HepG2 (cell line): ENCODE results near the gene MVP. TPM values are rescaled to one million over a fixed set of nuclear protein-coding genes. Genes with fewer than 3 reads are reported as not detected.
A peak's percentile ranks its signal among the peaks of the same experiment; 100 is the strongest.

Experiments used
- AHR ChIP-seq: IDR thresholded peaks from 2 replicates; pipeline ENCODE4 v1.6.1; 2018; ENCODE audit warnings: missing genetic modification reagents, missing compliant biosample characterization
- ARHGAP35 ChIP-seq: sonication (generic); formaldehyde crosslinking; IDR thresholded peaks from 2 replicates; pipeline ENCODE4 v1.9.0; 2022; ENCODE audit warnings: mild to moderate bottlenecking, inconsistent platforms, moderate library complexity, missing genetic modification reagents, borderline replicate concordance
- BHLHE40 ChIP-seq: IDR thresholded peaks from 2 replicates; pipeline ENCODE4 v1.6.1; 2011; ENCODE audit warnings: low read length, improper control_type of control experiment
- HMGXB3 ChIP-seq: sonication (generic); formaldehyde crosslinking; IDR thresholded peaks from 2 replicates; pipeline ENCODE4 v1.4.0; 2020; ENCODE audit warnings: missing genetic modification reagents, borderline replicate concordance
- JARID2 ChIP-seq: sonication (generic); formaldehyde crosslinking; IDR thresholded peaks from 2 replicates; pipeline ENCODE4 v1.8.1; 2023; ENCODE audit warnings: missing genetic modification reagents, inconsistent platforms; ENCODE audit not compliant: insufficient replicate concordance
- KAT7 ChIP-seq: IDR thresholded peaks from 2 replicates; pipeline ENCODE4 v1.6.1; 2018; ENCODE audit warnings: borderline replicate concordance, missing compliant biosample characterization
- KLF13 ChIP-seq: sonication (generic); formaldehyde crosslinking; IDR thresholded peaks from 2 replicates; pipeline ENCODE4 v1.4.0; 2020; ENCODE audit warnings: mild to moderate bottlenecking, missing genetic modification reagents
- RXRB ChIP-seq: IDR thresholded peaks from 2 replicates; pipeline ENCODE4 v1.6.1; 2016; ENCODE audit warnings: borderline replicate concordance, missing genetic modification reagents, missing compliant biosample characterization
- SMAD3 ChIP-seq: sonication (generic); formaldehyde crosslinking; IDR thresholded peaks from 2 replicates; pipeline ENCODE4 v1.4.0; 2020; ENCODE audit warnings: missing genetic modification reagents
- TEAD2 ChIP-seq: sonication (generic); formaldehyde crosslinking; IDR thresholded peaks from 2 replicates; pipeline ENCODE4 v1.9.0; 2021; ENCODE audit warnings: missing genetic modification reagents
- TP53 ChIP-seq: sonication (generic); formaldehyde crosslinking; conservative IDR thresholded peaks from 2 replicates; pipeline ENCODE4 v1.4.0; 2020; ENCODE audit warnings: missing genetic modification reagents
- TSC22D2 ChIP-seq: sonication (generic); formaldehyde crosslinking; IDR thresholded peaks from 2 replicates; pipeline ENCODE4 v1.5.1; 2020; ENCODE audit warnings: missing genetic modification reagents, mild to moderate bottlenecking, borderline replicate concordance
- ZFP36 ChIP-seq: fragments of 150-350 bp; IDR thresholded peaks from 2 replicates; pipeline ENCODE4 v1.6.1; 2018; ENCODE audit warnings: borderline replicate concordance, low read length, low read depth; ENCODE audit not compliant: partially characterized antibody
- ZNF282 ChIP-seq: fragments of 450-650 bp; IDR thresholded peaks from 2 replicates; pipeline ENCODE4 v1.6.1; 2018; ENCODE audit not compliant: partially characterized antibody
- ZNF350 ChIP-seq: sonication (generic); formaldehyde crosslinking; IDR thresholded peaks from 2 replicates; pipeline ENCODE4 v1.4.0; 2020; ENCODE audit warnings: mild to moderate bottlenecking, low read depth, missing genetic modification reagents, borderline replicate concordance
- ZNF569 ChIP-seq: sonication (generic); formaldehyde crosslinking; IDR thresholded peaks from 2 replicates; pipeline ENCODE4 v1.5.0; 2020; ENCODE audit warnings: mild to moderate bottlenecking, missing genetic modification reagents, moderate library complexity, borderline replicate concordance
- ZSCAN31 ChIP-seq: sonication (generic); formaldehyde crosslinking; IDR thresholded peaks from 2 replicates; pipeline ENCODE4 v1.5.0; 2020; ENCODE audit warnings: low read depth, mild to moderate bottlenecking, missing genetic modification reagents
- polyA plus RNA-seq, 8 experiments: library from polyadenylated mRNA; depleted of rRNA in 3 of 8; stranded (reverse) in 7 of 8; unstranded in 1 of 8; fragments of >200 nt; fragmentation: Illumina TruSeq in 4 of 8; extraction: Trizol in 4 of 8; gene quantifications; 2 replicates each; pipeline versions ENCODE4 v1.2.1 to v1.2.3, GENCODE V29; 2011 to 2016; ENCODE audit warnings: low read depth in 4 of 8, missing spikeins in 1 of 8, mixed read lengths in 1 of 8; ENCODE audit not compliant: insufficient read depth in 1 of 8
- total RNA-seq, 5 experiments: library from RNA; depleted of rRNA; stranded (reverse); fragments of >200 nt; fragmentation: Illumina TruSeq; extraction: Trizol; gene quantifications; 2 replicates each; pipeline ENCODE4 v1.2.3, GENCODE V29; 2016; ENCODE audit warnings: low read depth in 1 of 5
- TF ChIP-seq, protein P1 (sequence below): sonication (generic); formaldehyde crosslinking; IDR thresholded peaks from 2 replicates; pipeline ENCODE4 v1.4.0; 2020; ENCODE audit warnings: missing genetic modification reagents, mild to moderate bottlenecking, borderline replicate concordance
- TF ChIP-seq, protein P2 (sequence below): sonication (generic); formaldehyde crosslinking; IDR thresholded peaks from 2 replicates; pipeline ENCODE4 v1.5.0; 2020; ENCODE audit warnings: missing genetic modification reagents
- TF ChIP-seq, protein P3 (sequence below): sonication (generic); formaldehyde crosslinking; IDR thresholded peaks from 2 replicates; pipeline ENCODE4 v1.8.0; 2022; ENCODE audit warnings: mild to moderate bottlenecking, missing genetic modification reagents; ENCODE audit not compliant: insufficient replicate concordance

The MVP gene
- total and polyA plus RNA-seq, 2 of the 13 experiments (the other 11 are each of a cell fraction or from before 2014, with no cell fraction given): 22.9 to 43.5 TPM

GRCh38 chr16:29862383-29862883 lies 42.2 kb downstream of the MVP start (continued):
- TF ChIP-seq, protein P1, sequence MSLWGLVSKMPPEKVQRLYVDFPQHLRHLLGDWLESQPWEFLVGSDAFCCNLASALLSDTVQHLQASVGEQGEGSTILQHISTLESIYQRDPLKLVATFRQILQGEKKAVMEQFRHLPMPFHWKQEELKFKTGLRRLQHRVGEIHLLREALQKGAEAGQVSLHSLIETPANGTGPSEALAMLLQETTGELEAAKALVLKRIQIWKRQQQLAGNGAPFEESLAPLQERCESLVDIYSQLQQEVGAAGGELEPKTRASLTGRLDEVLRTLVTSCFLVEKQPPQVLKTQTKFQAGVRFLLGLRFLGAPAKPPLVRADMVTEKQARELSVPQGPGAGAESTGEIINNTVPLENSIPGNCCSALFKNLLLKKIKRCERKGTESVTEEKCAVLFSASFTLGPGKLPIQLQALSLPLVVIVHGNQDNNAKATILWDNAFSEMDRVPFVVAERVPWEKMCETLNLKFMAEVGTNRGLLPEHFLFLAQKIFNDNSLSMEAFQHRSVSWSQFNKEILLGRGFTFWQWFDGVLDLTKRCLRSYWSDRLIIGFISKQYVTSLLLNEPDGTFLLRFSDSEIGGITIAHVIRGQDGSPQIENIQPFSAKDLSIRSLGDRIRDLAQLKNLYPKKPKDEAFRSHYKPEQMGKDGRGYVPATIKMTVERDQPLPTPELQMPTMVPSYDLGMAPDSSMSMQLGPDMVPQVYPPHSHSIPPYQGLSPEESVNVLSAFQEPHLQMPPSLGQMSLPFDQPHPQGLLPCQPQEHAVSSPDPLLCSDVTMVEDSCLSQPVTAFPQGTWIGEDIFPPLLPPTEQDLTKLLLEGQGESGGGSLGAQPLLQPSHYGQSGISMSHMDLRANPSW (CRISPR knock-in tag): 0 out of 2 replicates have a peak, but pooled peaks have one; percentile 8
- TF ChIP-seq JARID2 (CRISPR knock-in tag) (no peak), RXRB (0 out of 2 replicates have a peak, but pooled peaks have one; percentile 9), BHLHE40 (no peak), ZSCAN31 (CRISPR knock-in tag) (0 out of 2 replicates have a peak, but pooled peaks have one; percentile 20), AHR (0 out of 2 replicates have a peak, but pooled peaks have one; percentile 12), HMGXB3 (CRISPR knock-in tag) (0 out of 2 replicates have a peak, but pooled peaks have one; percentile 30), TEAD2 (CRISPR knock-in tag) (peak; percentile 49; the same call in 1 of the 2 replicates), ARHGAP35 (CRISPR knock-in tag) (peak; percentile 63; the same call in 1 of the 2 replicates), TP53 (CRISPR knock-in tag) (no peak), KAT7 (0 out of 2 replicates have a peak, but pooled peaks have one; percentile 38), KLF13 (no peak), TSC22D2 (CRISPR knock-in tag) (no peak), ZNF350 (0 out of 2 replicates have a peak, but pooled peaks have one; percentile 3), ZNF569 (CRISPR knock-in tag) (no peak), ZNF282 (no peak), SMAD3 (no peak), ZFP36 (no peak)
- TF ChIP-seq, protein P2, sequence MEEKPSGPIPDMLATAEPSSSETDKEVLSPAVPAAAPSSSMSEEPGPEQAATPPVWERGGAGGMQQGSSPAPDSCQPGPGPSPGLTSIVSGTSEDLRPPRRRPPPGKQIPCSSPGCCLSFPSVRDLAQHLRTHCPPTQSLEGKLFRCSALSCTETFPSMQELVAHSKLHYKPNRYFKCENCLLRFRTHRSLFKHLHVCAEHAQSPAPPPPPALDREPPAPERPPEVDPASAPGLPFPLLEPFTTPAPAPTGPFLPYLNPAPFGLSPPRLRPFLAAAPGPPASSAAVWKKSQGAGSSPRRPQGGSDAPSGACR (CRISPR knock-in tag): no peak
- TF ChIP-seq, protein P3, sequence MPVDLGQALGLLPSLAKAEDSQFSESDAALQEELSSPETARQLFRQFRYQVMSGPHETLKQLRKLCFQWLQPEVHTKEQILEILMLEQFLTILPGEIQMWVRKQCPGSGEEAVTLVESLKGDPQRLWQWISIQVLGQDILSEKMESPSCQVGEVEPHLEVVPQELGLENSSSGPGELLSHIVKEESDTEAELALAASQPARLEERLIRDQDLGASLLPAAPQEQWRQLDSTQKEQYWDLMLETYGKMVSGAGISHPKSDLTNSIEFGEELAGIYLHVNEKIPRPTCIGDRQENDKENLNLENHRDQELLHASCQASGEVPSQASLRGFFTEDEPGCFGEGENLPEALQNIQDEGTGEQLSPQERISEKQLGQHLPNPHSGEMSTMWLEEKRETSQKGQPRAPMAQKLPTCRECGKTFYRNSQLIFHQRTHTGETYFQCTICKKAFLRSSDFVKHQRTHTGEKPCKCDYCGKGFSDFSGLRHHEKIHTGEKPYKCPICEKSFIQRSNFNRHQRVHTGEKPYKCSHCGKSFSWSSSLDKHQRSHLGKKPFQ: no peak
